Head of caudate nucleus (tissue), 42 donors: Measurements from ENCODE around the gene DHRS11.

Experiments
- DNase-seq, 42 donors: peaks; one replicate each; pipeline versions ENCODE4 v3.0.0 to v3.0.0-alpha.2; 2020 to 2021; ENCODE audit warnings: mixed read lengths in 7 of 42
- intact Hi-C: fragments of 100-400 bp; cut with DNase I; formaldehyde crosslinking; loops from one replicate; pipeline ENCODE4 v1.15.0; 2022

The DHRS11 gene

GRCh38 chr17:36591434-36592315, at the start of gene DHRS11:
Gene DHRS11 (plus strand): TSS chr17:36591879. CDS start chr17:36592010, 131 bp downstream.
- peak; percentile 54 to 95 (median 88) for DNase-seq
- intact Hi-C loops = no loop called here

GRCh38 chr17:36542755-36543154, 48.9 kb upstream of the DHRS11 start:
- no peak for DNase-seq
- intact Hi-C loops = loop anchor here (10.0 kb wide), 1 partner anchor 58 kb away; the partner anchor contains the start of gene ZNHIT3

GRCh38 chr17:36544044-36544306, 47.7 kb upstream of the DHRS11 start:
- intact Hi-C loops = loop anchor here (10.0 kb wide), 1 partner anchor 59 kb away; the partner anchor contains the start of gene ZNHIT3
- DNase-seq = peak in 24 of 42 donors; percentile 15 to 66 (median 32)

GRCh38 chr17:36544307-36545076, 47.2 kb upstream of the DHRS11 start, which contains the start of gene GGNBP2:
Gene GGNBP2 (plus strand): TSS chr17:36544919. CDS start chr17:36545725, 806 bp downstream.
- DNase-seq = peak; percentile 74 to 97 (median 90)
- intact Hi-C loops = loop anchor here (1.0 to 10.0 kb wide), 2 partner anchors 57 to 60 kb away; partner anchors contain the start of genes MRM1 and ZNHIT3

- intact Hi-C loops = loop anchor here (1.0 to 10.0 kb wide), 2 partner anchors 56 to 60 kb away; partner anchors contain the start of genes MRM1 and ZNHIT3
Observed at GRCh38 chr17:36545077-36545464, 46.6 kb upstream of the DHRS11 start.

GRCh38 chr17:36545465-36546417, 45.9 kb upstream of the DHRS11 start:
- intact Hi-C loops = loop anchor here (1.0 to 10.0 kb wide), 2 partner anchors 56 to 61 kb away; partner anchors contain the start of genes MRM1 and ZNHIT3
- DNase-seq = peak; percentile 91 to 99 (median 98)

More at GRCh38 chr17:36545077-36545464, 46.6 kb upstream of the DHRS11 start:
- peak in 3 of 42 donors; percentile 68 to 85 (median 77) for DNase-seq

GRCh38 chr17:36546418-36547093, 45.1 kb upstream of the DHRS11 start:
- intact Hi-C loops = loop anchor here (10.0 kb wide), 1 partner anchor 62 kb away; the partner anchor contains the start of gene ZNHIT3
- no peak for DNase-seq

GRCh38 chr17:36547776-36548175, 43.9 kb upstream of the DHRS11 start:
- intact Hi-C loops = loop anchor here (10.0 kb wide), 1 partner anchor 63 kb away; the partner anchor contains the start of gene ZNHIT3
- no peak for DNase-seq

- intact Hi-C loops = no loop called here
- no peak for DNase-seq
Observed at GRCh38 chr17:36550491-36551417, 40.9 kb upstream of the DHRS11 start.

GRCh38 chr17:36553459-36553858, 38.2 kb upstream of the DHRS11 start:
- intact Hi-C loops = no loop called here
- DNase-seq = no peak

GRCh38 chr17:36566081-36566480, 25.6 kb upstream of the DHRS11 start:
- intact Hi-C loops = no loop called here
- no peak for DNase-seq

- DNase-seq = no peak
Observed at GRCh38 chr17:36575028-36575427, 16.7 kb upstream of the DHRS11 start.

GRCh38 chr17:36576793-36577192, 14.9 kb upstream of the DHRS11 start:
- DNase-seq = no peak
- intact Hi-C loops = no loop called here

More at GRCh38 chr17:36575028-36575427, 16.7 kb upstream of the DHRS11 start:
- intact Hi-C loops = no loop called here

- intact Hi-C loops = no loop called here
- peak in 1 of 42 donors; percentile 20 for DNase-seq
Observed at GRCh38 chr17:36578671-36579070, 13.0 kb upstream of the DHRS11 start.

- DNase-seq = no peak
- intact Hi-C loops = no loop called here
Observed at GRCh38 chr17:36583787-36584186, 7.9 kb upstream of the DHRS11 start.

GRCh38 chr17:36586138-36586537, 5.5 kb upstream of the DHRS11 start:
- intact Hi-C loops = no loop called here

GRCh38 chr17:36590082-36590481, 1.6 kb upstream of the DHRS11 start:
- intact Hi-C loops = no loop called here
- DNase-seq = no peak

More at GRCh38 chr17:36586138-36586537, 5.5 kb upstream of the DHRS11 start:
- peak in 12 of 42 donors; percentile 18 to 67 (median 37) for DNase-seq
